Glomerular visceral epithelial cell (primary cell): ENCODE data around the gene TAAR9.
"Not testable (repeated sequence)": the region's sequence is repeated elsewhere in the genome, so short reads cannot be mapped to it uniquely, and the experiment has no call there.

ENCODE experiments used
- DNase-seq: peaks from one replicate; pipeline ENCODE4 v3.0.0-alpha.2; 2016; ENCODE audit errors: extremely low spot score

The TAAR9 gene

GRCh38 chr6:132515386-132515785, 22.7 kb upstream of the TAAR9 start:
- no peak for DNase-seq

GRCh38 chr6:132520953-132521352, 17.1 kb upstream of the TAAR9 start:
- no peak for DNase-seq

- DNase-seq: no peak
Measured at GRCh38 chr6:132524646-132525045, 13.4 kb upstream of the TAAR9 start.

DNA sequence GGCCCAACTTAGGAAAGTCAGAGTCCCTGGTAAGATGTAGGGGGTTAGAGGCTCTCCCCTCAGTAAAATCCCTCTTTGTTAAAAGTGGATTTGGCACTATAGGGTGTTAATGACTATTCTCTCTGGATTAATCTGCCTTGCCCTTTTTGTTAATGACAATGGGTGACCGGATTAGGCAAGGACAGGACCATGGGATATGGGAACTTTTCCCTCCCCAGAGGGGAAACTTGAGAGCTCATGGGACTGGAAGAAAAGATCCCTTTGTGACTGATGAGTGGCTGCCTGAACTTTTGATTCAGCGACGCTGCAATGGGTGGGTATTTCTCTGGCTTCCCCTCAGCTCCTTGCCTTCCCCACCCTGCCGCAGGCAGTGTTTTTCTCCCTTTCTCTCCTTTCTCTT, 12.2 kb upstream of the TAAR9 start:
- no peak for DNase-seq

- no peak for DNase-seq
Measured at GRCh38 chr6:132526461-132526860, 11.6 kb upstream of the TAAR9 start.

GRCh38 chr6:132527791-132528190, 10.3 kb upstream of the TAAR9 start:
- no peak for DNase-seq

DNA sequence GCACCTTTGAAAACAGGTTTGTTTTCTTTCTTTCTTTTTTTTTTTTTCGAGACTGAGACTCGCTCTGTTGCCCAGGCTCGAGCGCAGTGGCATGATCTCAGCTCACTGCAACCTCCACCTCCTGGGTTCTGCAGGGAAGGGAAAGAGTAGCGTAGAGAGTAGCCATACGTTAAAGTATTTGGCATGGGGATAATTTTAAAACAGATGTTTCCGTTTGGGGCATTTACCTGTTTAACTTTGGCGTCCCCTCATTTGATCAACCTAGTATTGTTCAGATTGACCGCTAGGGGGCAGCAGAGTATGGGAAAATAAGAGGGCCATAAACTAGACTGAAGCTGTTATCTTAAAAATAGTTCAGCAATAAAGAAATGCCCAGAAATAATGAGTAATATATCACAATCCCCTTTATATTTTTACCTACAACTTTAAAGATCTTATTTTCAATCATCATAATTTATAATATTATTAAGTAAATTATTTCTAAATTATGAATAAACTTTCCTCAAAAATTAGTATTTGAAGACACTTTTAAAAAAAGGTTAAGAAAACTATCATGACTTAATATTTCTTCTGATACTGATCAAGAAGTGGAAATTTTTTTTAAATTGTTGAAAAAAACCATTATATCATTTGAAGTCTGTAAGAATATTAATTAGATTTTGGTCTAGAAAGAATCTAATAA, 7.6 kb upstream of the TAAR9 start:
- peak; percentile 73 for DNase-seq

- DNase-seq: not testable (repeated sequence)
Measured at GRCh38 chr6:132534546-132534945, 3.5 kb upstream of the TAAR9 start.

GRCh38 chr6:132537145-132537544, 932 bp upstream of the TAAR9 start:
- no peak for DNase-seq

- DNase-seq: no peak
Measured at GRCh38 chr6:132544826-132545225, 6.7 kb downstream of the TAAR9 start.

- DNase-seq: no peak
Measured at GRCh38 chr6:132548746-132549463, 10.8 kb downstream of the TAAR9 start.

- DNase-seq: no peak
Measured at GRCh38 chr6:132551214-132551613, 13.1 kb downstream of the TAAR9 start.

DNA sequence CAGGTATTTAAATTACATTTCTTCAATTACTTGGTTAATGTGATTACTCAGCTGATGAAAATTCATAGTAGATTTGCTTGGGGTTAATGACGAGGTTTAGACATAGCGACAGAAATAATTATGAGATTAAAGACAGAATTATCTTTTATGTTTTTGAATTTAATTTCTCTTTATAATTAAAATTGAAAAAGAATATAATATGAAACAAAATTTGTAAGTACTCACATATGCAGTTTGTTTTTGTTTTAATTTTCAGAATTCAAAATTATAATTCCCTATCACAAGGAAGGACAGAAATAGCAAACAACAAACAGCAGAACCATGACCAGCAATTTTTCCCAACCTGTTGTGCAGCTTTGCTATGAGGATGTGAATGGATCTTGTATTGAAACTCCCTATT, 14.3 kb downstream of the TAAR9 start, which contains the start of gene TAAR8:
TSS of gene TAAR8 (plus strand) at position 301 of the 400 bp plus-strand sequence. CDS start at position 322, 21 bp downstream.
- no peak for DNase-seq

DNA sequence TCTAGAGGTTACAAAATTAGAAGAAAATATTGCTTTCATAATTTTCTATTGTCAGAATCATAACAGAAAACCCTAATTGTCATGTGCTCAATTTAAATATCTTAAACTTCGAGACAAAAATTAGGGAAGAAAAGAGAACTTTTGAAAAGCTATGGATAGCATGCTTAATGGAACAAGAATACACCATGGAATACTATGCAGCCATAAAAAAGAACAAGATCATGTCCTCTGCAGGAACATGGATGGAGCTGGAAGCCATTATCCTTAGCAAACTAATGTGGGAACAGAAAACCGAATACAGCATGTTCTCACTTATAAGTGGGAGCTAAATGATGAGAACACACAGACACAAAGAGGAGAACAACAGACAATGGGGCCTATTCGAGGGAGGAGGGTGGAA, 22.0 kb downstream of the TAAR9 start:
- DNase-seq: not testable (repeated sequence)

GRCh38 chr6:132566404-132566803, 28.3 kb downstream of the TAAR9 start:
- DNase-seq: no peak

GRCh38 chr6:132567566-132567965, 29.5 kb downstream of the TAAR9 start:
- DNase-seq: no peak

- DNase-seq: no peak
Measured at GRCh38 chr6:132568611-132569010, 30.5 kb downstream of the TAAR9 start.

GRCh38 chr6:132569170-132569569, 31.1 kb downstream of the TAAR9 start:
- DNase-seq: no peak

DNA sequence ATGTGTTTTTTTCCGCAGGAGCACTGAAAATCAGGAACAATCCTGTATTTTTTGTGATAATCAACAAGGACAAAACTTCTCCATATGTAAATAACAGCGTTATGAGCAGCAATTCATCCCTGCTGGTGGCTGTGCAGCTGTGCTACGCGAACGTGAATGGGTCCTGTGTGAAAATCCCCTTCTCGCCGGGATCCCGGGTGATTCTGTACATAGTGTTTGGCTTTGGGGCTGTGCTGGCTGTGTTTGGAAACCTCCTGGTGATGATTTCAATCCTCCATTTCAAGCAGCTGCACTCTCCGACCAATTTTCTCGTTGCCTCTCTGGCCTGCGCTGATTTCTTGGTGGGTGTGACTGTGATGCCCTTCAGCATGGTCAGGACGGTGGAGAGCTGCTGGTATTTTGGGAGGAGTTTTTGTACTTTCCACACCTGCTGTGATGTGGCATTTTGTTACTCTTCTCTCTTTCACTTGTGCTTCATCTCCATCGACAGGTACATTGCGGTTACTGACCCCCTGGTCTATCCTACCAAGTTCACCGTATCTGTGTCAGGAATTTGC, 32.2 kb downstream of the TAAR9 start, which contains the start of gene TAAR6:
TSS of gene TAAR6 (plus strand) at position 102 of the 557 bp plus-strand sequence. CDS start at position 102, 0 bp downstream.
- no peak for DNase-seq

DNA sequence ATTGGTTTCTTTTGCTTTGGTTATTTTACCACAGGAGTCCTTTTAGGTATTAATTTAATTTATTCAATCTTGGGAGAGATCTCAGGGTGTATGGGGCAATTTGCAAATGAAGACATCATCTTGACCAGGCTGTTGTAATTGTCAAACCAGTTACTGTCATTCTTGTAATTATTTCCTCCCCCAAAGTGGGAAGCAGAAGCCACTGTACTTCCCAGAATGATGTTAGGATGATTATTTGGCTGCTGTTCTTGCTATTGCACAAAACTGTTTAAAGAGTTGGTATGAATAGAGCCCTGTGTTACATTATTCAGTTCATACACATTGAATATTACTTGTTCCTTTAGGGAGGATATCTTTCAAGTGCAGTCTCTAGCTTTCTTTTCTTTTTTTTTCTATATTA, 33.7 kb downstream of the TAAR9 start:
- no peak for DNase-seq

DNA sequence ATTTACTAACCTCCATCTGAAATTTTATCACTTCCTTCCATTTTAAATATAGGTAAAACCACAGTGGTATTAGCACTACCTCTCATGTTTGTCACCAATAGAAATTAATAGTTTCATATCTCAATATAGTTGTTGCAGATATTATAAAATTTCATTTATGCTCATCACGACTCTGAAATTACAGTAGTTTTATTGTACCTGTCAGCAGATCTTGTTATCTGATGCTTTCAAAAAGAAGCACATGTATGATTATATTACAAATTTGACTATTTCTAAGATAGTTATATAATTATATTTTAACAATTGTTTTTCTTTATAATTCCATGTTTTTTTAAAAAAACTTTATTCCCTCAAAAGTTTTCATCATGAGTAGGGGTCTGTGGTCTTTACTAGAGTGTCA, 46.6 kb downstream of the TAAR9 start:
- DNase-seq: no peak

GRCh38 chr6:132587424-132587823, 49.3 kb downstream of the TAAR9 start:
- no peak for DNase-seq
